GM19395 (cell line): Measurements from ENCODE around the gene FAM170B.

Experiments used
- ATAC-seq: cut with Tn5 transposase; IDR thresholded peaks from one replicate; pipeline ENCODE4 v1.9.1; 2021; ENCODE audit warnings: mild to moderate bottlenecking, moderate library complexity; ENCODE audit not compliant: unreplicated experiment

Gene FAM170B

GRCh38 chr10:49082766-49083165 lies 51.1 kb downstream of the FAM170B start:
- no peak for ATAC-seq

- ATAC-seq: no peak
These were observed 52.1 kb downstream of the FAM170B start for GRCh38 chr10:49081547-49082275.
